ENCODE measurements around the gene POGLUT3. TPM values are rescaled to one million over a fixed set of nuclear protein-coding genes. Genes with fewer than 3 reads are reported as not detected.

The POGLUT3 gene
- total and polyA plus RNA-seq, 2 experiments from 2014 or later = 7.6 to 12.2 TPM

DNA sequence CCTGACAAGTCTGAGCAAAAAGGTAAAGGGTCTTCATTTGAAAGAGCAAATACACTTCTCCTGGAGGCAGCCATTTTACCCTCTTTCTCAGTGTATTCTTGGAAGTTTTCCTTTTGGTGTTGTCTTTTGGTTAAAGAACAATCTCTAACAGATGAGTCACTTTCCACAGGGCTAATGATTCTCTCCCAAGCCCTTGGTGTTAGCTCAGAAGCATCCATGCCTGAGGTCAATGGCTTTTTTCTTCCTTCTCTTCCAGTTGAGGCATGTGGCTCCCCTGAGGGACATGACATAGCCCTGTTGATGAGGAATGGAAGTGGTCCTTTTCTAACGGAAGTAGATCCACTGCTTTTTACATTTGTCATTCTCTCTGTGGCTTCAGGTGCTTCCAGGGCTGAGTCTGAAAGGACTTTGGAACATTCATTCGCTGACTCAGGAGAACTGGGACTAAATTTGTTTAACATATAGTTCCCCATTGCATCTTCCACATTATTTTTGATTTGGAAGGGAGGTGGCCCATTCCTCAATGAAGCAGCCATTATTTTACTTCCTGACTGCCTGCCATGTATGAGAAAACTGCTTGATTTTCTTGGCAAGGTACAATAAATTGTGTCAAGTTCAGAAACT is 13.8 kb upstream of the POGLUT3 start:
- H3K9me3 Mint-ChIP-seq = no peaks in the 10 kb centered on the region
- Histone ChIP-seq H2AFZ (no peak overlapping the region), H3K36me3 (ENCODE audit: insufficient read depth) (peaks cover 14% of the 10 kb centered on the region; the same call in 1 of the 2 replicates), H3K4me3 (no peak overlapping the region), H3K4me1 (ENCODE audit: insufficient read depth) (no peaks in the 10 kb centered on the region), H3K27me3 (ENCODE audit: insufficient read depth) (no peaks in the 10 kb centered on the region), H4K20me1 (replicated peaks; ENCODE audit: insufficient read depth) (no peaks in the 10 kb centered on the region), H3K4me2 (no peak overlapping the region), H3K9me2 (ENCODE audit: insufficient read depth) (peaks cover 9% of the 10 kb centered on the region; the same call in 1 of the 2 replicates), H3F3A (replicated peaks; ENCODE audit: low read depth) (no peaks in the 10 kb centered on the region), H3K79me2 (replicated peaks; ENCODE audit: insufficient read depth) (no peaks in the 10 kb centered on the region), H3K27ac (ENCODE audit: low read depth) (no peak overlapping the region)
- H3K4me3 Mint-ChIP-seq = no peak overlapping the region
- H3K27me3 Mint-ChIP-seq (ENCODE audit: insufficient read depth, low read depth, poor library complexity) = peaks cover 4% of the 10 kb centered on the region
- DNase-seq (ENCODE audit: low spot score) (no peak), ATAC-seq (no peak)
- peaks cover 16% of the 10 kb centered on the region for H3K36me3 Mint-ChIP-seq (ENCODE audit: low read depth)
- H3K27ac Mint-ChIP-seq = no peak overlapping the region
- H3K4me1 Mint-ChIP-seq = no peaks in the 10 kb centered on the region
- TF ChIP-seq EZH2 (IDR thresholded peaks at IDR 0.05; ENCODE audit: low read depth, unreplicated experiment) (no peak), EZH2phosphoT487 (IDR thresholded peaks at IDR 0.05; ENCODE audit: unreplicated experiment) (no peak)

DNA sequence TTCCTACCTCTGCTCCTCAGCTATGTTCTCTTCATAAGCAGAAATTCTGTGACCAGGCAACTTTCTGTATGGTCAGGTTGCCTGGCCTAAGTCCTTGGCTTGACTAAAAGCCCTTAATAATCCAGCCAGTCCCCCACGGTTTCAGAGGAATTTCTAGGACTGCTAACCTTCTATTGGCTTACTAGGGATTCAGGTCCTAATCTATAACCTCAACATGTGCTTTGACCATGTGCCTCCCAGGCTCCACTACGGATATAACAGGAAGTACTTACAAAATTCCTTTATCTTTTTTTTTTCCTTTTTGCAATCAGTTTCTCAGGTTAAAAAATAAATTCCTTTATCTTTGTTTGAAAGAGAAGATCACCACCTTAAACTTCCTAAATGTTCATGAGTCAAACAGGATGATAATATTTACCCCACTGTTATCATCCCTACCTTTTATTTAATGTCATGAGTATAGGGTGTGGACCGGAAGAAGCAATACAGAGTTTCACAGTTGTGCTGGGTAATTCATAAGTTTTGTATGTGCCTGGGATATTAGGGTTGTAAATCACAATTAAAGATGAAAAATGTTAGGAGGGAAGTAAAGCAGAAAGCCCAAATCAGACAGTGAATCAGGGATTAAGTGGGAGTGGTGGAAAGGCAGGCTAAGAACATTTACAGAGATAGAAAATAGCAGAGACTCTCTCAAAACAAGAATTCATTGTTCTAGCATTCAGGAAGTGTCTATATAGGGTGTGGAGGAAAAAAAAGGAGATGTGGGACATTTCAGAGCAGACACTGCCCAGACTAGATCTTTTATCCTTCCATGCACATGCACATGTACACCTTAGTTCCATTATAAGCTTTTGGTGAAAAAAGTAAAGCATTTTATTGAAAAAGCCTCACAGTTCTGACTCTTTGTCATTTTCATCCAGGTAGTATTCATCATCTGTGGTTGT is 10.7 kb upstream of the POGLUT3 start:
- Mint-ChIP-seq H3K36me3 (ENCODE audit: low read depth) (peaks cover 9% of the 10 kb centered on the region), H3K4me3 (no peak overlapping the region), H3K4me1 (no peaks in the 10 kb centered on the region), H3K9me3 (no peaks in the 10 kb centered on the region), H3K27me3 (ENCODE audit: insufficient read depth, low read depth, poor library complexity) (peaks cover 5% of the 10 kb centered on the region), H3K27ac (no peak overlapping the region)
- no peaks in the 10 kb centered on the region for H3F3A ChIP-seq (replicated peaks; ENCODE audit: low read depth)
- DNase-seq (ENCODE audit: low spot score) (no peak), ATAC-seq (no peak)
- no peak overlapping the region for H3K27ac ChIP-seq (ENCODE audit: low read depth)
- H4K20me1 ChIP-seq (replicated peaks; ENCODE audit: insufficient read depth) = no peaks in the 10 kb centered on the region
- H3K4me3 ChIP-seq = no peak overlapping the region
- H3K79me2 ChIP-seq (replicated peaks; ENCODE audit: insufficient read depth) = no peaks in the 10 kb centered on the region
- no peak overlapping the region for H2AFZ ChIP-seq
- H3K4me2 ChIP-seq = no peak overlapping the region
- H3K27me3 ChIP-seq (ENCODE audit: insufficient read depth) = no peaks in the 10 kb centered on the region
- peaks cover 8% of the 10 kb centered on the region; the same call in 1 of the 2 replicates for H3K9me2 ChIP-seq (ENCODE audit: insufficient read depth)
- peaks cover 14% of the 10 kb centered on the region; the same call in 1 of the 2 replicates for H3K36me3 ChIP-seq (ENCODE audit: insufficient read depth)
- no peaks in the 10 kb centered on the region for H3K4me1 ChIP-seq (ENCODE audit: insufficient read depth)
- no peak for TF ChIP-seq CREB1 (CRISPR knock-in tag; IDR thresholded peaks at IDR 0.05; ENCODE audit: low read depth)
- no peak for TF ChIP-seq STAT1 (IDR thresholded peaks at IDR 0.05; ENCODE audit: unreplicated experiment)
- TF ChIP-seq, protein P1, sequence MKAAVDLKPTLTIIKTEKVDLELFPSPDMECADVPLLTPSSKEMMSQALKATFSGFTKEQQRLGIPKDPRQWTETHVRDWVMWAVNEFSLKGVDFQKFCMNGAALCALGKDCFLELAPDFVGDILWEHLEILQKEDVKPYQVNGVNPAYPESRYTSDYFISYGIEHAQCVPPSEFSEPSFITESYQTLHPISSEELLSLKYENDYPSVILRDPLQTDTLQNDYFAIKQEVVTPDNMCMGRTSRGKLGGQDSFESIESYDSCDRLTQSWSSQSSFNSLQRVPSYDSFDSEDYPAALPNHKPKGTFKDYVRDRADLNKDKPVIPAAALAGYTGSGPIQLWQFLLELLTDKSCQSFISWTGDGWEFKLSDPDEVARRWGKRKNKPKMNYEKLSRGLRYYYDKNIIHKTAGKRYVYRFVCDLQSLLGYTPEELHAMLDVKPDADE (IDR thresholded peaks at IDR 0.05) = no peak
- no peak for TF ChIP-seq JUNB (IDR thresholded peaks at IDR 0.05; ENCODE audit: unreplicated experiment)
- no peak for TF ChIP-seq NANOG (IDR thresholded peaks at IDR 0.05; ENCODE audit: borderline replicate concordance)
- TF ChIP-seq EZH2phosphoT487 (IDR thresholded peaks at IDR 0.05; ENCODE audit: unreplicated experiment) = no peak
- no peak for TF ChIP-seq EZH2 (IDR thresholded peaks at IDR 0.05; ENCODE audit: low read depth, unreplicated experiment)
- no peak for TF ChIP-seq REST (IDR thresholded peaks at IDR 0.05; ENCODE audit: unreplicated experiment)

Measured in GM23338 (cell line).